ENCODE measurements around the gene LRRC72.
"Not testable (repeated sequence)": the region's sequence is repeated elsewhere in the genome, so short reads cannot be mapped to it uniquely, and the experiment has no call there.

Gene LRRC72

GRCh38 chr7:16583834-16584233 is 57.2 kb downstream of the LRRC72 start:
- DNase-seq (ENCODE audit: low read depth) = no peak

GRCh38 chr7:16585540-16585939 is 58.9 kb downstream of the LRRC72 start:
- DNase-seq (ENCODE audit: low read depth) = no peak

- no peak for DNase-seq (ENCODE audit: low read depth)
Observed at GRCh38 chr7:16586081-16586874, 59.7 kb downstream of the LRRC72 start.

GRCh38 chr7:16587129-16587528 is 60.5 kb downstream of the LRRC72 start:
- DNase-seq (ENCODE audit: low read depth) = no peak

GRCh38 chr7:16587790-16588189 is 61.2 kb downstream of the LRRC72 start:
- DNase-seq (ENCODE audit: low read depth) = no peak

- DNase-seq (ENCODE audit: low read depth) = no peak
Observed at GRCh38 chr7:16589881-16590280, 63.3 kb downstream of the LRRC72 start.

- DNase-seq (ENCODE audit: low read depth) = no peak
Observed at GRCh38 chr7:16590424-16590823, 63.8 kb downstream of the LRRC72 start.

- no peak for DNase-seq (ENCODE audit: low read depth)
Observed at GRCh38 chr7:16592395-16592794, 65.8 kb downstream of the LRRC72 start.

GRCh38 chr7:16594061-16594460 is 67.4 kb downstream of the LRRC72 start:
- DNase-seq (ENCODE audit: low read depth) = no peak

GRCh38 chr7:16594676-16595075 is 68.1 kb downstream of the LRRC72 start:
- no peak for DNase-seq (ENCODE audit: low read depth)

GRCh38 chr7:16595596-16595995 is 69.0 kb downstream of the LRRC72 start:
- DNase-seq (ENCODE audit: low read depth) = not testable (repeated sequence)

- no peak for DNase-seq (ENCODE audit: low read depth)
Observed at GRCh38 chr7:16598015-16598414, 71.4 kb downstream of the LRRC72 start.

- no peak for DNase-seq (ENCODE audit: low read depth)
Observed at GRCh38 chr7:16599860-16600259, 73.2 kb downstream of the LRRC72 start.

GRCh38 chr7:16603633-16604032 is 77.0 kb downstream of the LRRC72 start:
- no peak for DNase-seq (ENCODE audit: low read depth)

GRCh38 chr7:16604054-16604453 is 77.4 kb downstream of the LRRC72 start:
- no peak for DNase-seq (ENCODE audit: low read depth)

GRCh38 chr7:16606704-16607103 is 80.1 kb downstream of the LRRC72 start:
- no peak for DNase-seq (ENCODE audit: low read depth)

- DNase-seq (ENCODE audit: low read depth) = no peak
Observed at GRCh38 chr7:16609842-16610450, 83.3 kb downstream of the LRRC72 start.

- no peak for DNase-seq (ENCODE audit: low read depth)
Observed at GRCh38 chr7:16611711-16612110, 85.1 kb downstream of the LRRC72 start.

GRCh38 chr7:16615228-16615627 is 88.6 kb downstream of the LRRC72 start:
- no peak for DNase-seq (ENCODE audit: low read depth)

GRCh38 chr7:16616122-16616521 is 89.5 kb downstream of the LRRC72 start:
- no peak for DNase-seq (ENCODE audit: low read depth)

- no peak for DNase-seq (ENCODE audit: low read depth)
Observed at GRCh38 chr7:16616542-16616941, 89.9 kb downstream of the LRRC72 start.

GRCh38 chr7:16619979-16620408 is 93.4 kb downstream of the LRRC72 start:
- peak; percentile 10 for DNase-seq (ENCODE audit: low read depth)

GRCh38 chr7:16626388-16626787 is 99.8 kb downstream of the LRRC72 start:
- no peak for DNase-seq (ENCODE audit: low read depth)

- no peak for DNase-seq (ENCODE audit: low read depth)
Observed at GRCh38 chr7:16627236-16627635, 100.6 kb downstream of the LRRC72 start.

All from activated T-cell treated with anti-CD3 and anti-CD28 coated beads for 24 hours (primary cell).